HepG2 (cell line): ENCODE measurements around the gene CDH13. TPM values are rescaled to one million over a fixed set of nuclear protein-coding genes. Genes with fewer than 3 reads are reported as not detected.

Experiments
- ASH2L ChIP-seq: fragments of 300-600, 200-600 bp; sonication (generic); IDR thresholded peaks from 2 replicates; pipeline ENCODE4 v1.7.0; 2017; ENCODE audit warnings: low read depth, mild to moderate bottlenecking, moderate library complexity, mixed read lengths, low read length; ENCODE audit not compliant: insufficient read length
- CBX1 ChIP-seq: IDR thresholded peaks from one replicate; pipeline ENCODE4 v1.6.1; 2016; ENCODE audit warnings: antibody characterized with exemption, low read depth
- CEBPB ChIP-seq: IDR thresholded peaks from 2 replicates; pipeline ENCODE4 v1.6.1; 2011; ENCODE audit warnings: low read depth, low read length, improper control_type of control experiment, borderline replicate concordance
- CHD4 ChIP-seq: fragments of 200-600 bp; sonication (generic); IDR thresholded peaks from 2 replicates; pipeline ENCODE4 v1.7.0; 2017; ENCODE audit warnings: mild to moderate bottlenecking, low read length, borderline replicate concordance
- CREM ChIP-seq, 2 experiments: sonication (generic) in 1 of 2; formaldehyde crosslinking in 1 of 2; IDR thresholded peaks; 2 replicates each; pipeline versions ENCODE4 v1.4.0 to v1.6.1; 2016 to 2020; ENCODE audit warnings: antibody characterized with exemption in 1 of 2, mild to moderate bottlenecking in 1 of 2, missing genetic modification reagents in 1 of 2
- FOXJ3 ChIP-seq: sonication (generic); formaldehyde crosslinking; IDR thresholded peaks from 2 replicates; pipeline ENCODE4 v1.4.0; 2020; ENCODE audit warnings: missing genetic modification reagents, mild to moderate bottlenecking, borderline replicate concordance
- HHEX ChIP-seq: IDR thresholded peaks from 2 replicates; pipeline ENCODE4 v1.6.1; 2016; ENCODE audit warnings: control low read depth
- ISX ChIP-seq: sonication (generic); formaldehyde crosslinking; conservative IDR thresholded peaks from 2 replicates; pipeline ENCODE4 v1.5.0; 2020; ENCODE audit warnings: missing genetic modification reagents
- JARID2 ChIP-seq: sonication (generic); formaldehyde crosslinking; IDR thresholded peaks from 2 replicates; pipeline ENCODE4 v1.8.1; 2023; ENCODE audit warnings: missing genetic modification reagents, inconsistent platforms; ENCODE audit not compliant: insufficient replicate concordance
- NFATC3 ChIP-seq: sonication (generic); formaldehyde crosslinking; IDR thresholded peaks from 2 replicates; pipeline ENCODE4 v1.5.1; 2020; ENCODE audit warnings: mild to moderate bottlenecking, missing genetic modification reagents
- SMAD1 ChIP-seq: sonication (generic); formaldehyde crosslinking; IDR thresholded peaks from 2 replicates; pipeline ENCODE4 v1.4.0; 2020; ENCODE audit warnings: missing genetic modification reagents, low read depth, mild to moderate bottlenecking, borderline replicate concordance
- SMAD3 ChIP-seq: sonication (generic); formaldehyde crosslinking; IDR thresholded peaks from 2 replicates; pipeline ENCODE4 v1.4.0; 2020; ENCODE audit warnings: missing genetic modification reagents
- SMARCC2 ChIP-seq: fragments of 450-650 bp; IDR thresholded peaks from 2 replicates; pipeline ENCODE4 v1.6.1; 2017; ENCODE audit warnings: antibody characterized with exemption, mild to moderate bottlenecking
- SMARCE1 ChIP-seq: fragments of 450-650 bp; IDR thresholded peaks from 2 replicates; pipeline ENCODE4 v1.6.1; 2017; ENCODE audit warnings: borderline replicate concordance
- SNAPC2 ChIP-seq: sonication (generic); formaldehyde crosslinking; IDR thresholded peaks from 2 replicates; pipeline ENCODE4 v1.8.1; 2022; ENCODE audit warnings: mild to moderate bottlenecking, missing genetic modification reagents
- SYNCRIP ChIP-seq: fragments of 200-400 bp; formaldehyde crosslinking; IDR thresholded peaks from 2 replicates; pipeline ENCODE4 v1.6.1; 2018; ENCODE audit warnings: mild to moderate bottlenecking, low read depth, low read length; ENCODE audit not compliant: insufficient read depth
- ZBTB21 ChIP-seq: sonication (generic); formaldehyde crosslinking; IDR thresholded peaks from 2 replicates; pipeline ENCODE4 v1.4.0; 2020; ENCODE audit warnings: missing genetic modification reagents
- ZFAT ChIP-seq: sonication (generic); formaldehyde crosslinking; conservative IDR thresholded peaks from 2 replicates; pipeline ENCODE4 v1.8.1; 2023; ENCODE audit warnings: missing genetic modification reagents, inconsistent platforms
- ZNF292 ChIP-seq: sonication (generic); formaldehyde crosslinking; IDR thresholded peaks from 2 replicates; pipeline ENCODE4 v1.8.1; 2022; ENCODE audit warnings: mild to moderate bottlenecking, low read depth, missing genetic modification reagents, borderline replicate concordance
- polyA plus RNA-seq, 8 experiments: library from polyadenylated mRNA; depleted of rRNA in 3 of 8; stranded (reverse) in 7 of 8; unstranded in 1 of 8; fragments of >200 nt; fragmentation: Illumina TruSeq in 4 of 8; extraction: Trizol in 4 of 8; gene quantifications; 2 replicates each; pipeline versions ENCODE4 v1.2.1 to v1.2.3, GENCODE V29; 2011 to 2016; ENCODE audit warnings: low read depth in 4 of 8, missing spikeins in 1 of 8, mixed read lengths in 1 of 8; ENCODE audit not compliant: insufficient read depth in 1 of 8
- total RNA-seq, 5 experiments: library from RNA; depleted of rRNA; stranded (reverse); fragments of >200 nt; fragmentation: Illumina TruSeq; extraction: Trizol; gene quantifications; 2 replicates each; pipeline ENCODE4 v1.2.3, GENCODE V29; 2016; ENCODE audit warnings: low read depth in 1 of 5
- TF ChIP-seq, protein P1 (sequence below): sonication (generic); formaldehyde crosslinking; IDR thresholded peaks from 2 replicates; pipeline ENCODE4 v1.4.0; 2020; ENCODE audit warnings: missing genetic modification reagents, borderline replicate concordance
- TF ChIP-seq, protein P2 (sequence below): sonication (generic); formaldehyde crosslinking; IDR thresholded peaks from 2 replicates; pipeline ENCODE4 v1.4.0; 2020; ENCODE audit warnings: mild to moderate bottlenecking, missing genetic modification reagents
- TF ChIP-seq, protein P3 (sequence below): sonication (generic); formaldehyde crosslinking; IDR thresholded peaks from 2 replicates; pipeline ENCODE4 v1.9.0; 2022; ENCODE audit warnings: missing genetic modification reagents, mild to moderate bottlenecking, borderline replicate concordance

CDH13 gene
- total and polyA plus RNA-seq, 2 of the 13 experiments (the other 11 are each of a cell fraction or from before 2014, with no cell fraction given), result not detected

DNA sequence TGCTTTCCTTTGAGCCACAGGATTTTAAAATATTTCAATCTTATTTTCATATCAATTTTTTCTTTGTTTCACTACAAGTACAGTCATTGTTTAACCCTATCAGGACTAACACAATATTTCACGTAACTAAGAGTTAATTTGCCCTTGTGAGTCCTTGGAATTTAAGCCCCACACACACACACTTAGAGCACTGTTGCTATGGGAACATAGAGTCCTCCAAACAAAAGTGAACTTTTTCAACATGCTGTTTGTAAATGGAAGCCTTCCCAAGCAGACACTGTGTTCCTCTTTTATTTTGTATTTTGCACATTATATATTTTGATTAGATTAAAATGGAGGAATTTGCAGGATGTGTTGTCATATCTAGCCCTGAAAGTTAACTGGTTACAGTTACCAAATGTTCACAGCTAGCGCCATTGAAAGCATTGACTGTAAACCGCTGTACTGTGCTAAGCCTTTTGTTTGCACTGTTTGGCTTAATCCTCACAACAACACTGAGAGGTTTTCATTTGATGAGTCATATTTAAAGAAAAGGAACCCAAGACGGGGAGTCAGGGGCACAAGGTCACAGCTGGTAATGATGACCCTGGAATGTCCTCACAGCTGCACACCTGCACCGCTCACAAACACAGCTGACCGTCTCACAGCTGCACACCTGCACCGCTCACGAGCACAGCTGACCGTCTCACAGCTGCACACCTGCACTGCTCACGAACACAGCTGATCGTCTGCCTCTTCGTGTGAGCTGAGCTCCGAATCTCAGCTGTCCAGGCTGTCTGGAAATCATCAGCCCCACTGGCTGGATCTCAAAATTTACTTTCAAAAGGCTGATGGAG, 1187.3 kb downstream of the CDH13 start (continued):
- TF ChIP-seq, protein P1, sequence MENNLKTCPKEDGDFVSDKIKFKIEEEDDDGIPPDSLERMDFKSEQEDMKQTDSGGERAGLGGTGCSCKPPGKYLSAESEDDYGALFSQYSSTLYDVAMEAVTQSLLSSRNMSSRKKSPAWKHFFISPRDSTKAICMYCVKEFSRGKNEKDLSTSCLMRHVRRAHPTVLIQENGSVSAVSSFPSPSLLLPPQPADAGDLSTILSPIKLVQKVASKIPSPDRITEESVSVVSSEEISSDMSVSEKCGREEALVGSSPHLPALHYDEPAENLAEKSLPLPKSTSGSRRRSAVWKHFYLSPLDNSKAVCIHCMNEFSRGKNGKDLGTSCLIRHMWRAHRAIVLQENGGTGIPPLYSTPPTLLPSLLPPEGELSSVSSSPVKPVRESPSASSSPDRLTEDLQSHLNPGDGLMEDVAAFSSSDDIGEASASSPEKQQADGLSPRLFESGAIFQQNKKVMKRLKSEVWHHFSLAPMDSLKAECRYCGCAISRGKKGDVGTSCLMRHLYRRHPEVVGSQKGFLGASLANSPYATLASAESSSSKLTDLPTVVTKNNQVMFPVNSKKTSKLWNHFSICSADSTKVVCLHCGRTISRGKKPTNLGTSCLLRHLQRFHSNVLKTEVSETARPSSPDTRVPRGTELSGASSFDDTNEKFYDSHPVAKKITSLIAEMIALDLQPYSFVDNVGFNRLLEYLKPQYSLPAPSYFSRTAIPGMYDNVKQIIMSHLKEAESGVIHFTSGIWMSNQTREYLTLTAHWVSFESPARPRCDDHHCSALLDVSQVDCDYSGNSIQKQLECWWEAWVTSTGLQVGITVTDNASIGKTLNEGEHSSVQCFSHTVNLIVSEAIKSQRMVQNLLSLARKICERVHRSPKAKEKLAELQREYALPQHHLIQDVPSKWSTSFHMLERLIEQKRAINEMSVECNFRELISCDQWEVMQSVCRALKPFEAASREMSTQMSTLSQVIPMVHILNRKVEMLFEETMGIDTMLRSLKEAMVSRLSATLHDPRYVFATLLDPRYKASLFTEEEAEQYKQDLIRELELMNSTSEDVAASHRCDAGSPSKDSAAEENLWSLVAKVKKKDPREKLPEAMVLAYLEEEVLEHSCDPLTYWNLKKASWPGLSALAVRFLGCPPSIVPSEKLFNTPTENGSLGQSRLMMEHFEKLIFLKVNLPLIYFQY (CRISPR knock-in tag), result no peak
- TF ChIP-seq ASH2L, result peak; percentile 91
- TF ChIP-seq ISX (CRISPR knock-in tag), result no peak
- TF ChIP-seq ZFAT, result no peak
- TF ChIP-seq SNAPC2 (CRISPR knock-in tag), result no peak
- TF ChIP-seq, protein P2, sequence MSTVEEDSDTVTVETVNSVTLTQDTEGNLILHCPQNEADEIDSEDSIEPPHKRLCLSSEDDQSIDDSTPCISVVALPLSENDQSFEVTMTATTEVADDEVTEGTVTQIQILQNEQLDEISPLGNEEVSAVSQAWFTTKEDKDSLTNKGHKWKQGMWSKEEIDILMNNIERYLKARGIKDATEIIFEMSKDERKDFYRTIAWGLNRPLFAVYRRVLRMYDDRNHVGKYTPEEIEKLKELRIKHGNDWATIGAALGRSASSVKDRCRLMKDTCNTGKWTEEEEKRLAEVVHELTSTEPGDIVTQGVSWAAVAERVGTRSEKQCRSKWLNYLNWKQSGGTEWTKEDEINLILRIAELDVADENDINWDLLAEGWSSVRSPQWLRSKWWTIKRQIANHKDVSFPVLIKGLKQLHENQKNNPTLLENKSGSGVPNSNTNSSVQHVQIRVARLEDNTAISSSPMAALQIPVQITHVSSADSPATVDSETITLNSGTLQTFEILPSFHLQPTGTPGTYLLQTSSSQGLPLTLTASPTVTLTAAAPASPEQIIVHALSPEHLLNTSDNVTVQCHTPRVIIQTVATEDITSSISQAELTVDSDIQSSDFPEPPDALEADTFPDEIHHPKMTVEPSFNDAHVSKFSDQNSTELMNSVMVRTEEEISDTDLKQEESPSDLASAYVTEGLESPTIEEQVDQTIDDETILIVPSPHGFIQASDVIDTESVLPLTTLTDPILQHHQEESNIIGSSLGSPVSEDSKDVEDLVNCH, result no peak
- no peak for TF ChIP-seq SMARCC2
- TF ChIP-seq SYNCRIP, result no peak
- TF ChIP-seq NFATC3, result no peak
- TF ChIP-seq SMARCE1, result no peak
- no peak; the same call in 1 of the 2 replicates for TF ChIP-seq CREM (IDR thresholded peaks at IDR 0.05)
- TF ChIP-seq CREM (CRISPR knock-in tag; IDR thresholded peaks at IDR 0.05), result no peak
- 0 out of 2 replicates have a peak, but pooled peaks have one; percentile 29 for TF ChIP-seq ZBTB21 (CRISPR knock-in tag)
- TF ChIP-seq CHD4, result no peak
- no peak for TF ChIP-seq CEBPB
- TF ChIP-seq, protein P3, sequence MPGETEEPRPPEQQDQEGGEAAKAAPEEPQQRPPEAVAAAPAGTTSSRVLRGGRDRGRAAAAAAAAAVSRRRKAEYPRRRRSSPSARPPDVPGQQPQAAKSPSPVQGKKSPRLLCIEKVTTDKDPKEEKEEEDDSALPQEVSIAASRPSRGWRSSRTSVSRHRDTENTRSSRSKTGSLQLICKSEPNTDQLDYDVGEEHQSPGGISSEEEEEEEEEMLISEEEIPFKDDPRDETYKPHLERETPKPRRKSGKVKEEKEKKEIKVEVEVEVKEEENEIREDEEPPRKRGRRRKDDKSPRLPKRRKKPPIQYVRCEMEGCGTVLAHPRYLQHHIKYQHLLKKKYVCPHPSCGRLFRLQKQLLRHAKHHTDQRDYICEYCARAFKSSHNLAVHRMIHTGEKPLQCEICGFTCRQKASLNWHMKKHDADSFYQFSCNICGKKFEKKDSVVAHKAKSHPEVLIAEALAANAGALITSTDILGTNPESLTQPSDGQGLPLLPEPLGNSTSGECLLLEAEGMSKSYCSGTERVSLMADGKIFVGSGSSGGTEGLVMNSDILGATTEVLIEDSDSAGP (CRISPR knock-in tag), result peak; percentile 34; the same call in 1 of the 2 replicates
- no peak for TF ChIP-seq SMAD1
- peak; percentile 71; the same call in 1 of the 2 replicates for TF ChIP-seq SMAD3
- TF ChIP-seq ZNF292 (CRISPR knock-in tag), result peak; percentile 70; the same call in 1 of the 2 replicates
- no peak for TF ChIP-seq CBX1
- no peak for TF ChIP-seq JARID2 (CRISPR knock-in tag)
- TF ChIP-seq HHEX (CRISPR knock-in tag), result no peak; the same call in 1 of the 2 replicates
- 0 out of 2 replicates have a peak, but pooled peaks have one; percentile 67 for TF ChIP-seq FOXJ3 (CRISPR knock-in tag)
